ENCODE results near the gene VRTN. TPM values are rescaled to one million over a fixed set of nuclear protein-coding genes. Genes with fewer than 3 reads are reported as not detected.
"Not testable (repeated sequence)": the region's sequence is repeated elsewhere in the genome, so short reads cannot be mapped to it uniquely, and the experiment has no call there.

Gene VRTN
- total RNA-seq, 1 experiment from 2014 or later: not detected

GRCh38 chr14:74349757-74350156, 1.5 kb downstream of the VRTN start:
- DNase-seq (ENCODE audit: low read depth): no peak

- DNase-seq (ENCODE audit: low read depth): no peak
These were observed 2.1 kb downstream of the VRTN start for GRCh38 chr14:74350211-74350927.

- DNase-seq (ENCODE audit: low read depth): no peak
These were observed 2.7 kb downstream of the VRTN start for GRCh38 chr14:74350928-74351323.

GRCh38 chr14:74356892-74357575, 8.8 kb downstream of the VRTN start:
- no peak for DNase-seq (ENCODE audit: low read depth)

- no peak for DNase-seq (ENCODE audit: low read depth)
These were observed 9.3 kb downstream of the VRTN start for GRCh38 chr14:74357585-74357984.

- no peak for DNase-seq (ENCODE audit: low read depth)
These were observed 10.0 kb downstream of the VRTN start for GRCh38 chr14:74358176-74358829.

- DNase-seq (ENCODE audit: low read depth): no peak
These were observed 11.9 kb downstream of the VRTN start for GRCh38 chr14:74360163-74360562.

- DNase-seq (ENCODE audit: low read depth): peak; percentile 81
These were observed 14.2 kb downstream of the VRTN start for GRCh38 chr14:74362361-74362915.

- DNase-seq (ENCODE audit: low read depth): no peak
These were observed 16.1 kb downstream of the VRTN start for GRCh38 chr14:74364271-74364880.

GRCh38 chr14:74368026-74368425, 19.8 kb downstream of the VRTN start:
- DNase-seq (ENCODE audit: low read depth): no peak

GRCh38 chr14:74368441-74368840, 20.2 kb downstream of the VRTN start:
- DNase-seq (ENCODE audit: low read depth): no peak

- DNase-seq (ENCODE audit: low read depth): no peak
These were observed 29.9 kb downstream of the VRTN start for GRCh38 chr14:74377976-74378690.

- no peak for DNase-seq (ENCODE audit: low read depth)
These were observed 31.9 kb downstream of the VRTN start for GRCh38 chr14:74380172-74380571.

- DNase-seq (ENCODE audit: low read depth): no peak
These were observed 32.6 kb downstream of the VRTN start for GRCh38 chr14:74380845-74381244.

GRCh38 chr14:74381571-74381970, 33.3 kb downstream of the VRTN start:
- not testable (repeated sequence) for DNase-seq (ENCODE audit: low read depth)

- no peak for DNase-seq (ENCODE audit: low read depth)
These were observed 34.0 kb downstream of the VRTN start for GRCh38 chr14:74382231-74382630.

- DNase-seq (ENCODE audit: low read depth): no peak
These were observed 41.7 kb downstream of the VRTN start for GRCh38 chr14:74389980-74390379.

- DNase-seq (ENCODE audit: low read depth): not testable (repeated sequence)
These were observed 42.2 kb downstream of the VRTN start for GRCh38 chr14:74390505-74390904.

- DNase-seq (ENCODE audit: low read depth): no peak
These were observed 43.2 kb downstream of the VRTN start for GRCh38 chr14:74391479-74391878.

- DNase-seq (ENCODE audit: low read depth): no peak
These were observed 44.6 kb downstream of the VRTN start for GRCh38 chr14:74392616-74393570.
